GM21367 (cell line): Measurements from ENCODE around the gene ACRV1.
A peak's percentile ranks its signal among the peaks of the same experiment; 100 is the strongest.

Experiments
- ATAC-seq: cut with Tn5 transposase; IDR thresholded peaks from one replicate; pipeline ENCODE4 v1.9.1; 2021; ENCODE audit not compliant: unreplicated experiment

The ACRV1 gene

GRCh38 chr11:125662689-125663088, 18.0 kb downstream of the ACRV1 start:
- no peak for ATAC-seq

- ATAC-seq, result no peak
Observed at GRCh38 chr11:125649465-125650166, 31.0 kb downstream of the ACRV1 start.

- ATAC-seq, result no peak
Observed at GRCh38 chr11:125645871-125646270, 34.8 kb downstream of the ACRV1 start.

- ATAC-seq, result no peak
Observed at GRCh38 chr11:125638315-125638714, 42.3 kb downstream of the ACRV1 start.

- no peak for ATAC-seq
Observed at GRCh38 chr11:125637840-125638239, 42.8 kb downstream of the ACRV1 start.

- ATAC-seq, result no peak
Observed at GRCh38 chr11:125627236-125627910, 53.3 kb downstream of the ACRV1 start.

GRCh38 chr11:125626288-125626950, 54.2 kb downstream of the ACRV1 start:
- peak; percentile 33 for ATAC-seq

- peak; percentile 84 for ATAC-seq
Observed at GRCh38 chr11:125625630-125626287, 54.9 kb downstream of the ACRV1 start.

GRCh38 chr11:125625225-125625629, 55.4 kb downstream of the ACRV1 start:
- peak; percentile 21 for ATAC-seq

- ATAC-seq, result no peak
Observed at GRCh38 chr11:125624756-125625213, 55.9 kb downstream of the ACRV1 start, which contains the start of gene CHEK1. Gene CHEK1 (plus strand): TSS chr11:125625163. CDS start chr11:125626769, 1,606 bp downstream.

GRCh38 chr11:125623064-125623463, 57.6 kb downstream of the ACRV1 start:
- no peak for ATAC-seq

GRCh38 chr11:125621995-125622394, 58.7 kb downstream of the ACRV1 start:
- no peak for ATAC-seq
